ENCODE results near the gene RAD51B.

Gene RAD51B

GRCh38 chr14:68124979-68125731 is 305.6 kb downstream of the RAD51B start:
- no peak for DNase-seq

GRCh38 chr14:68127166-68127565 is 307.6 kb downstream of the RAD51B start:
- no peak for DNase-seq

GRCh38 chr14:68131907-68132306 is 312.3 kb downstream of the RAD51B start:
- DNase-seq = no peak

- DNase-seq = no peak
Observed at GRCh38 chr14:68132563-68133121, 313.1 kb downstream of the RAD51B start.

GRCh38 chr14:68133856-68134255 is 314.3 kb downstream of the RAD51B start:
- DNase-seq = no peak

GRCh38 chr14:68135028-68135427 is 315.4 kb downstream of the RAD51B start:
- no peak for DNase-seq

GRCh38 chr14:68135566-68135965 is 316.0 kb downstream of the RAD51B start:
- DNase-seq = no peak

GRCh38 chr14:68137704-68138619 is 318.4 kb downstream of the RAD51B start:
- DNase-seq = peak; percentile 44

- DNase-seq = no peak
Observed at GRCh38 chr14:68139431-68140075, 320.0 kb downstream of the RAD51B start.

- DNase-seq = no peak
Observed at GRCh38 chr14:68140076-68140741, 320.6 kb downstream of the RAD51B start.

- DNase-seq = no peak
Observed at GRCh38 chr14:68140806-68141205, 321.2 kb downstream of the RAD51B start.

GRCh38 chr14:68141281-68142088 is 321.9 kb downstream of the RAD51B start:
- DNase-seq = no peak

- DNase-seq = peak; percentile 73
Observed at GRCh38 chr14:68143341-68143841, 323.8 kb downstream of the RAD51B start.

- DNase-seq = no peak
Observed at GRCh38 chr14:68144051-68144681, 324.6 kb downstream of the RAD51B start.

GRCh38 chr14:68145036-68145435 is 325.5 kb downstream of the RAD51B start:
- DNase-seq = no peak

- DNase-seq = no peak
Observed at GRCh38 chr14:68145539-68145938, 326.0 kb downstream of the RAD51B start.

GRCh38 chr14:68146818-68147217 is 327.2 kb downstream of the RAD51B start:
- peak; percentile 43 for DNase-seq

- peak; percentile 84 for DNase-seq
Observed at GRCh38 chr14:68147303-68147702, 327.7 kb downstream of the RAD51B start.

- DNase-seq = no peak
Observed at GRCh38 chr14:68148276-68148675, 328.7 kb downstream of the RAD51B start.

- DNase-seq = no peak
Observed at GRCh38 chr14:68148763-68149162, 329.2 kb downstream of the RAD51B start.

- no peak for DNase-seq
Observed at GRCh38 chr14:68153275-68153674, 333.7 kb downstream of the RAD51B start.

All from DMS 273 treated with DMSO at 0.1 percent for 48 hours (cell line).